Measurements from ENCODE around the gene RABL2B.
"Not testable (repeated sequence)": the region's sequence is repeated elsewhere in the genome, so short reads cannot be mapped to it uniquely, and the experiment has no call there.

DNA sequence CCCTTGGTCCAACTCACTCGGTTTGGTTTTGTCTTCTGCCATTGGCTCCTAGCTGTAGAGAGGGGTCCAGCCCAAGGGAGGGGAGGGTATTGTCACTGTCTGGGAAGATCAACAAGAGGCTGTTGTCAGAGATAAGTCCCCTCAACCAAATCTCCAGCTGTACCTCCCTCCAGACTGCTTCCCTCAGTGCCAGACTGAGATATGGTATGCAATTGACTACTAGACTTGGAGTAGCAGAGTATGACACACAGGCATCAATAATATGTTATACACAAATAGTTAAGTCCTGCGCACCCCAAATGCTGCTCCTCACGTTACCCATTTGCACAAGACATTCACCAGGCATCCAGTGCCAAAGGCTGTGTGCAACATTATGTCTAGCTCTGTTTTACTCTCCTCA is 1.2 kb downstream of the RABL2B start:
- TF ChIP-seq, protein P1, sequence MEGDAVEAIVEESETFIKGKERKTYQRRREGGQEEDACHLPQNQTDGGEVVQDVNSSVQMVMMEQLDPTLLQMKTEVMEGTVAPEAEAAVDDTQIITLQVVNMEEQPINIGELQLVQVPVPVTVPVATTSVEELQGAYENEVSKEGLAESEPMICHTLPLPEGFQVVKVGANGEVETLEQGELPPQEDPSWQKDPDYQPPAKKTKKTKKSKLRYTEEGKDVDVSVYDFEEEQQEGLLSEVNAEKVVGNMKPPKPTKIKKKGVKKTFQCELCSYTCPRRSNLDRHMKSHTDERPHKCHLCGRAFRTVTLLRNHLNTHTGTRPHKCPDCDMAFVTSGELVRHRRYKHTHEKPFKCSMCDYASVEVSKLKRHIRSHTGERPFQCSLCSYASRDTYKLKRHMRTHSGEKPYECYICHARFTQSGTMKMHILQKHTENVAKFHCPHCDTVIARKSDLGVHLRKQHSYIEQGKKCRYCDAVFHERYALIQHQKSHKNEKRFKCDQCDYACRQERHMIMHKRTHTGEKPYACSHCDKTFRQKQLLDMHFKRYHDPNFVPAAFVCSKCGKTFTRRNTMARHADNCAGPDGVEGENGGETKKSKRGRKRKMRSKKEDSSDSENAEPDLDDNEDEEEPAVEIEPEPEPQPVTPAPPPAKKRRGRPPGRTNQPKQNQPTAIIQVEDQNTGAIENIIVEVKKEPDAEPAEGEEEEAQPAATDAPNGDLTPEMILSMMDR (conservative IDR thresholded peaks at IDR 0.05; ENCODE audit: low read length) = not testable (repeated sequence)
- not testable (repeated sequence) for TF ChIP-seq EZH2phosphoT487 (IDR thresholded peaks at IDR 0.05; ENCODE audit: borderline replicate concordance, low read depth, low read length)
